Measurements from ENCODE around the gene PDGFA. TPM values are rescaled to one million over a fixed set of nuclear protein-coding genes. Genes with fewer than 3 reads are reported as not detected.

PDGFA gene
- total and polyA plus RNA-seq, 9 donors: 3.7 to 35.5 (median 8.7) TPM

DNA sequence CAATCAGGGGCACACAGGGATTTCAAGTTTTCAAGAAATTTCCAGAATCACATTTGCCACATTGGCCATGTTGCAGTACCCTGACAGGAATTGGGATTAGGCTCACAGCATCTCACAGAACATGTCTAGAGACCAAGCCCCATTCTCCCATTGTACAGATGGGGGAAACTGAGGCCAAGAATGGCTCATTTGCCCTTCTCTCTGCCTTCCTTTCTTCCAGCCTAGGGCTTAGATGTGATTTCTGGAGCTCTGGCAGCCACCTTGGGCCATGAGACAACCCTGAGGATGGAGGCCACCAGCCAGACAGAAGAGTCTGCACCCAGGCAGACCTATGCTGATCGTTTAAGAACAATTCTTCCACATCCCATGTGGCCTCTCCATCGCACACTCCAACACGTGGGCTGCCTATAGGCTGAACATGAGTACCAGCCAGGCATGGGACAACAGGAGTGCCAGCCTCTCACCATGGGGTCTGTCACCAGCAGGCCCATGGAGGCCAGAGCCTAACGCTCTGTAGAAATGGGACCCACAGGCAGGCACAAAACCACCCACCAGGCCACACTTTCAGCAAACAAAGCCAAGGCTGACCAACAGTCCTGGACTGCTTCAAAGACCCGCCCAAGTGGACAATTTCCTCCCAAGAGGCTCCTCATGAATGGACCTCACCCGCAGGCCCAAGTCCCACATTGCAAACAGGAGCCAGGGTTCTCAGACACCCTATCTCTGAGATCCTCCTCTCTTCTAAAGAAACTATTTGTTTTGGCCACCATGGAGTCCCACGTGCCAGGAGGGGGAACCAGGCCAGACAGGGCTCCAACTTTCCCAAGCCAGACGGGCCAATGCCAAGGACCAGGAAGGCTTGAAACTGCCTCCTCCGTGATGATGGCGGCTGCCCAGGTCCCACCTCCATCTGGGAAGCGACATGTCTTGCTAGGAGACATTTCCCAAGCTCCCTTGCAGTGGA lies 20.7 kb downstream of the PDGFA start:
- 78 to 90% (median 88%) methylated on average over 11 of the region's 11 CpGs for WGBS, 3 donors
- intact Hi-C loops (cut with DNase I): no loop called here
- no peaks in the 10 kb centered on the region for H3K27me3 ChIP-seq
- no peaks in the 10 kb centered on the region for H3K9me3 ChIP-seq
- no peak overlapping the region for H3K27ac ChIP-seq
- TF ChIP-seq EP300 (IDR thresholded peaks at IDR 0.05) (no peak), CTCF (IDR thresholded peaks at IDR 0.05) (no peak), POLR2A (IDR thresholded peaks at IDR 0.05) (no peak)
- DNase-seq: no peak
- H3K4me3 ChIP-seq: no peak overlapping the region
- no peaks in the 10 kb centered on the region for H3K4me1 ChIP-seq (ENCODE audit: insufficient read depth)
- H3K36me3 ChIP-seq: no peaks in the 10 kb centered on the region

DNA sequence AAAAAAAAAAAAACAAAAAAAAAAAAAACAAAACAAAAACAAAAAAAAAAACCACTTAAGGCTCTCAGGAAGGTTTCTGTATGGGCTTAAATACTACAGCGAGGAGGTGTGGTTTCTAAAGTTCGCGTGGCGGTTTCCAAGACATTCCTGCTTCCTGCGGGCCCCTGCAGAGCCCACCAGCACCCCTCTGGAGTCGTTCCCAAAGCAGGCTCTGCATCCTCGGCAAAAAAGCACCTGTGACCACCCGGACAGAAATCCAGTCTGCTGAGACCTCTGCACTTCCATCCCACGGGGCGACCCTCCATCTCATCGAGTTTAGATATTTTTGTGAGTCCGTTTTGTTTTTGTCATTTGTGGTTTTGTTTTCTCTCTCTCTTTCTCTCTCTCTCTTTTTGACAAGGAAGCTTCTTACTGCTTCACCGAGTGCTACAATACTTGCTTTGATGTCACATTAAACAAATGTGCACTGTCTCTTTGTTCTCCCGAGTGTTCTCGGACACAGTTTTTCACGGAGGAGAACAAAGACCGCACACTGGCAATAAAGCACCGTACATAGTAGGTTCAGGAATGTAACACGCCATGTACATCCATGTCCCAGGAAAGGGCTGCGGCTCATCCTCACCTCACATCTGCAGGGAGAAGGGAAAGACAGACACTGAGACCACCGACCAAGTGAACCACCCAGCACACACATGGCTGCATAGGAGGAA lies 21.5 kb downstream of the PDGFA start:
- 75 to 83% (median 83%) methylated on average over 21 of the region's 21 CpGs for WGBS, 3 donors
- Histone ChIP-seq H3K27ac (no peak overlapping the region), H3K36me3 (no peaks in the 10 kb centered on the region)

DNA sequence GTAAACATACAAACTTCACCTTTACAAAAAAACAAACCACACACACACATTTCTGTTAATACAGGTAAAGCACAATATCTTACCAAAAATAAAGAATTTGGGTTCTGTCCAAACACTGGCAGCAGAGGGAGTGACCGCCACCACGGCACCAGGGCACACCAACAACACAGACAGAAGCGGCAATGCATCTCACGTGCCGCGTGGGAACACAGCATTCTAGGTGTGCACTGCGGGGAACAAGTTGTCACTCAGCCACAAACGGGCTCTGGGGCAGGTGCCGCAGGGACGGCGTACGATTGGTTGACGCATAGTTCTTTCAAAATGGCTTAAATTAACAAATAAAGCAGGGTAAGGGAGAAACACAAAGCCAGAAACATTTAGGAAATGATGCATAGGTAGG lies 22.3 kb downstream of the PDGFA start:
- no peak for TF ChIP-seq POLR2A (IDR thresholded peaks at IDR 0.05)
- TF ChIP-seq CTCF (IDR thresholded peaks at IDR 0.05): no peak
- TF ChIP-seq EP300 (IDR thresholded peaks at IDR 0.05): no peak
- no peaks in the 10 kb centered on the region for H3K4me1 ChIP-seq (ENCODE audit: insufficient read depth)
- no peak for DNase-seq
- no peak overlapping the region for H3K27ac ChIP-seq
- H3K4me3 ChIP-seq: no peak overlapping the region
- WGBS, 3 donors: 94 to 97% (median 95%) methylated on average over 13 of the region's 13 CpGs
- intact Hi-C loops (cut with DNase I): no loop called here
- H3K36me3 ChIP-seq: no peaks in the 10 kb centered on the region
- no peaks in the 10 kb centered on the region for H3K9me3 ChIP-seq
- no peaks in the 10 kb centered on the region for H3K27me3 ChIP-seq

More for the DNA sequence above, 21.5 kb downstream of the PDGFA start:
- TF ChIP-seq POLR2A (IDR thresholded peaks at IDR 0.05) (no peak), EP300 (IDR thresholded peaks at IDR 0.05) (no peak), CTCF (IDR thresholded peaks at IDR 0.05) (no peak)
- Histone ChIP-seq H3K9me3 (no peaks in the 10 kb centered on the region), H3K4me3 (no peak overlapping the region), H3K4me1 (ENCODE audit: insufficient read depth) (no peaks in the 10 kb centered on the region), H3K27me3 (no peaks in the 10 kb centered on the region)
- DNase-seq: no peak
- intact Hi-C loops (cut with DNase I): no loop called here

DNA sequence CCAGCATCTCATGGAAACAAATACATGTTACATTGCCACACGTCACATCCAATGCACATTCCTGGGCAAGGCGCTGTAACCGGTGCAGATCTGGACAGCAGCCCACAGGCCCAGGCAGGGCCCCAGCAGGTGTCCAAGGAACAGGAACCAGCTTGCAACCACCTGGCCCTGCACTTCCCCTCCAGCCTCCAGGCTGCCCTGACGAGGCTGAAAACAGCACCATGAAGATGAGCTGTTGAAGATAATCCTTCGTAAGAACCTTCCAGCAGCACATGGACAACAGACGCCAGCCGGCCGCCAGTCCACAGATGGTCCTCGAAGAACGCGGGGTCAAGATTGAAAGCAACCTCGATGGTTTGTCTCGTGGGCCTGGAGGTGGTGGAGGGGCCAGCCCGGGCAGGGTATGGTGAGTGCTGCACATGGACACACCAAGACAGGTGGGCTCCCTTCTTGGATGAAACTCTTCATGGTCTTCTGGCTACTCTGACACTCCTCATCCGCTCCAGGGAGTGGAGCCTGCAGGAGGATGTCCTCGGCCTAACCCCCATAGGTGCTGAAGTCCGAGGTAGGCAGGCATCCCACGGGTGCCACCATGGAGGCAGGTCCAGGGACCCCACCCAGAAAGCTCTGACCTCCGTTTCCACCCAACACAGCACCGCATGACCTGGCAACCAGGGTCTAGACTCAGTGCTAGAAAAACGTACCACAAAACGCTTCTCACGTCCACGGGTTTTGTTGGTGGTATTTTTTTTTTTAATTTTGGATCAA lies 22.9 kb downstream of the PDGFA start:
- Histone ChIP-seq H3K4me1 (ENCODE audit: insufficient read depth) (no peaks in the 10 kb centered on the region), H3K27me3 (no peaks in the 10 kb centered on the region), H3K4me3 (no peak overlapping the region), H3K36me3 (no peaks in the 10 kb centered on the region), H3K27ac (no peak overlapping the region), H3K9me3 (no peaks in the 10 kb centered on the region)
- 84 to 89% (median 85%) methylated on average over 24 of the region's 24 CpGs for WGBS, 3 donors
- intact Hi-C loops (cut with DNase I): no loop called here
- TF ChIP-seq POLR2A (IDR thresholded peaks at IDR 0.05) (no peak), CTCF (IDR thresholded peaks at IDR 0.05) (no peak), EP300 (IDR thresholded peaks at IDR 0.05) (no peak)
- no peak for DNase-seq

All from ovary (tissue), 9 donors.